ENCODE data around the gene NUP50. TPM values are rescaled to one million over a fixed set of nuclear protein-coding genes. Genes with fewer than 3 reads are reported as not detected.

Gene NUP50
- total and polyA plus RNA-seq, 2 of the 13 experiments (the other 11 are each of a cell fraction or from before 2014, with no cell fraction given): 14.2 to 52.4 TPM

GRCh38 chr22:45130891-45131290, 32.8 kb upstream of the NUP50 start:
- H3K27ac ChIP-seq (ENCODE audit: extremely low read length, insufficient read depth, low read length): no peak overlapping the region
- no peak for ATAC-seq
- BruUV-seq (replicated peaks): no TSS peak
- no peak for FAIRE-seq
- CTCF ChIA-PET (ENCODE audit: low intra/inter-chr PET ratio, low total read pairs): no interaction called here
- H3K36me3 ChIP-seq (replicated peaks in 1 of 2; ENCODE audit: control insufficient read depth in 1 of 2, insufficient read depth in 2 of 2, low read length in 2 of 2): no peaks in the 10 kb centered on the region; a peak in 1 of 5 replicates
- no peak overlapping the region for H3K9ac ChIP-seq (ENCODE audit: insufficient read depth, low read depth, low read length)
- no peaks in the 10 kb centered on the region for H3K79me2 ChIP-seq (ENCODE audit: insufficient read depth, low read length)
- peaks cover 8% of the 10 kb centered on the region; the same call in 1 of the 2 replicates for H3K4me1 ChIP-seq (ENCODE audit: insufficient read depth, low read length)
- WGBS (ENCODE audit: low lambda C conversion rate): 78% methylated on average over 8 of the region's 8 CpGs
- DNase-seq (ENCODE audit: low spot score): no peak
- H2AFZ ChIP-seq (ENCODE audit: low read length): no peak overlapping the region
- intact Hi-C loops (cut with micrococcal nuclease; ENCODE audit: unreplicated experiment): no loop called here
- H3K9me3 ChIP-seq (ENCODE audit: low read length): peaks cover 10% of the 10 kb centered on the region; the same call in 1 of the 2 replicates
- peaks cover 3 to 18% of the 10 kb centered on the region in 2 experiments; a peak in 2 of 5 replicates for H3K27me3 ChIP-seq (ENCODE audit: control insufficient read depth in 1 of 2, insufficient read depth in 2 of 2, low read length in 2 of 2)
- in situ Hi-C loops (cut with HindIII; ENCODE audit: extremely low pct_ligation_motif_present, low pct_unique_long_range_greater_than_20kb): no loop called here
- H3K4me3 ChIP-seq (replicated peaks in 1 of 3; ENCODE audit: insufficient read depth in 1 of 3, low read depth in 2 of 3, low read length in 3 of 3): no peak overlapping the region
- POLR2A ChIA-PET: no interaction called here
- H3K4me2 ChIP-seq (ENCODE audit: low read depth, low read length): no peak overlapping the region
- H4K20me1 ChIP-seq (ENCODE audit: insufficient read depth, low read length): no peaks in the 10 kb centered on the region
- TF ChIP-seq PITX1 (CRISPR knock-in tag; IDR thresholded peaks at IDR 0.05): no peak
- no peak for TF ChIP-seq ZBED4 (CRISPR knock-in tag; IDR thresholded peaks at IDR 0.05; ENCODE audit: borderline replicate concordance)
- no peak for TF ChIP-seq MLX (CRISPR knock-in tag; IDR thresholded peaks at IDR 0.05)
- TF ChIP-seq HNF4G (IDR thresholded peaks at IDR 0.05; ENCODE audit: borderline replicate concordance, low read depth, low read length): no peak
- TF ChIP-seq HNF4G (CRISPR knock-in tag; IDR thresholded peaks at IDR 0.05; ENCODE audit: borderline replicate concordance, low read depth): no peak
- no peak for TF ChIP-seq ZNF260 (CRISPR knock-in tag; IDR thresholded peaks at IDR 0.05; ENCODE audit: borderline replicate concordance, low read depth)
- no peak for TF ChIP-seq PRDM4 (CRISPR knock-in tag; IDR thresholded peaks at IDR 0.05; ENCODE audit: borderline replicate concordance)
- TF ChIP-seq PAXIP1 (CRISPR knock-in tag; conservative IDR thresholded peaks at IDR 0.05): no peak
- TF ChIP-seq AGO1 (IDR thresholded peaks at IDR 0.05; ENCODE audit: low read depth, low read length, poor library complexity, severe bottlenecking): no peak
- no peak for TF ChIP-seq ZFYVE20 (CRISPR knock-in tag; IDR thresholded peaks at IDR 0.05; ENCODE audit: borderline replicate concordance, low read depth)
- no peak for TF ChIP-seq ZBTB21 (CRISPR knock-in tag; IDR thresholded peaks at IDR 0.05)
- no peak for TF ChIP-seq ZFP62 (CRISPR knock-in tag; IDR thresholded peaks at IDR 0.05)
- TF ChIP-seq ZNF691 (CRISPR knock-in tag; IDR thresholded peaks at IDR 0.05; ENCODE audit: borderline replicate concordance, low read depth): no peak
